DMS 273 (cell line): ENCODE data around the gene POLR2F.
A peak's percentile ranks its signal among the peaks of the same experiment; 100 is the strongest.
"Not testable (repeated sequence)": the region's sequence is repeated elsewhere in the genome, so short reads cannot be mapped to it uniquely, and the experiment has no call there.

Experiments
- DNase-seq: peaks from one replicate; lab custom pipeline; 2025; ENCODE audit not compliant: unreplicated experiment; lab: John Stamatoyannopoulos, UW

Gene POLR2F

DNA sequence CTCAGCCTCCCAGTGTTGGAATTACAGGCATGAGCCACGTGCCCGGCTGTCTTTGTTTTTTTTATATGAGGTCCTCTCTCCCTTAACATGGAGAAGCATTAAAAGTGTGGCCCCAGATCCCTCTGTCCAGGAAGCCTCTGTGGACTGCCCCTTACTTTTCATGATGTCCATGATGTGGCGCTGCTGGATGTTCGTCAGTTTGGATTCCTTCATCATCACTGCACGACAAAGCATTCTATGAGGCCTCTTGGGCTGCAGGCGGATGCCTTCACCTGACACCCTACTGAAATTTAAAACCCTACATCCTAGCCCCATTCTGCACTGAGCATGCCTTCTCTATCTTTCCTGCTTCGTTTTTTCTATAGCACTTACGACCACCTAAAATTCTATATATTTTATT is 2.2 kb upstream of the POLR2F start:
- peak; percentile 30 for DNase-seq

DNA sequence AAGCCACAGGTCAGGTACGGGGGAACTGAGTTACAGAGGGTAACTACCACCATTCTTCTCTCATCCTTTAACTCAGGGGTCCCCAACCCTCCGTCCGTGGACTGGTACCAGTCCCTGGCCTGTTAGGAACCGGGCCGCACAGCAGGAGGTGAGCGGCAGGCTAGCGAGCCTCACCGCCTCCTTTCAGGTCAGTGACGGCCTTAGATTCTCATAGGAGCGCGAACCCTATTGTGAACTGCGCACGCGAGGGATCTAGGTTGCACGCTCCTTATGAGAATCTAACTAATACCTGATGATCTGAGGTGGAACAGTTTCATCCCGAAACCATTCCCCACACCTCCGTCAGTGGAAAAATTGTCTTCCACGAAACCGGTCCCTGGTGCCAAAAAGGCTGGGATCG is 870 bp upstream of the POLR2F start:
- not testable (repeated sequence) for DNase-seq

DNA sequence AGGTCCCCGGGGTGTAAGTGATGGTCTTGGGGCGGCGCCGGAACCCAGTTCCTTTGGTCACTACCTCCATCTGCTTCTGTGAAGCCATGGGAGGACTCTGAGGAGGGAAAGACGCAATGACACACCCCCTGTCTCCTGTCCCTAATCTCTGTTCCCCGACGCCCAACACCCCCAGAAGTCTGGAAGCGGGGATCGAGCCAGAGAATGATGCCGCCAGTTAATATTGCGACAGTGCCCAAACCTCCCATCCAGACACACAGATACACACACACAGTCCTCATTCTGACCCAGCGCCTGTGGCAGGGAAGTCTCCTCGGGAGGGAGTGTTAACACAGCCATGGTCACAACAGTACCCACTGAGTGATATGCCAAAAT is 450 bp upstream of the POLR2F start:
- no peak for DNase-seq

DNA sequence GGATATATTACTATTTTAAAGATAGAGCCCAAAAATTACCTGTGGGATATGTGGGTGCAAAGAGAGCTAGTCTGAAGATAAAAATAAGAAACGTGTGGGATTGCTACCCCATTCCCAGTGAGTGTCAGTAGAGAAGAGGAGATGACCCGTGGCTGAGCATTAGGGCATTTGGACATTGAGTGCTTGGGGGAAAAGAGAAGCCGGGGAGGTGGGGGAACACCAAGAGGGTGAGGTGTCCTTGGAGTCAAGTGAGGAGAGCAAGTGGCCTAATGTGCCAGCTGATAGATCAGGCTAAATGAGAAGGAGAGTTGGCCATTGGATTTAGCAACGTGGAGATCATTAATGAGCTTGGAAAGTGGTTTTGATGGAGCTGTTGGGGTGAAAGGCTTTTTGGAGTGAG is 1.2 kb downstream of the POLR2F start:
- DNase-seq = no peak

DNA sequence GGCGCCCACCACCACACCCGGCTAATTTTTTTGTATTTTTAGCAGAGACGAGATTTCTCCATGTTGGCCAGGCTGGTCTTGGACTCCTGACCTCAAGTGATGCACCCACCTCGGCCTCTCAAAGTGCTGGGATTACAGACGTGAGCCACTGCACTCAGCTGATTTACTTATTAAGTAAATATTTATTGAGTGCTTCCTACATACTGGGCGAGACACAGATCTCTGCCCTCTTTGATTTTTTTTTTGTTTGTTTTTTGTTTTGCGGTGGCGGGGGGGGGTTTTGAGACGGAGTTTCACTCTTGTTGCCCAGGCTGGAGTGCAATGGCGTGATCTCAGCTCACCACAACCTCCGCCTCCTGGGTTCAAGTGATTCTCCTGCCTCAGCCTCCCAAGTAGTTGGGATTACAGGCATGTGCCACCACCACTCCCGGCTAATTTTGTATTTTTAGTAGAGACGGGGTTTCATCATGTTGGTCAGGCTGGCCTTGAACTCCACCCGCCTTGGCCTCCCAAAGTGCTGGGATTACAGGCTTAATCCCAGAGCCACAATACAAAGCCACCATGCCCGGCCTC is 2.4 kb downstream of the POLR2F start:
- DNase-seq = not testable (repeated sequence)

DNA sequence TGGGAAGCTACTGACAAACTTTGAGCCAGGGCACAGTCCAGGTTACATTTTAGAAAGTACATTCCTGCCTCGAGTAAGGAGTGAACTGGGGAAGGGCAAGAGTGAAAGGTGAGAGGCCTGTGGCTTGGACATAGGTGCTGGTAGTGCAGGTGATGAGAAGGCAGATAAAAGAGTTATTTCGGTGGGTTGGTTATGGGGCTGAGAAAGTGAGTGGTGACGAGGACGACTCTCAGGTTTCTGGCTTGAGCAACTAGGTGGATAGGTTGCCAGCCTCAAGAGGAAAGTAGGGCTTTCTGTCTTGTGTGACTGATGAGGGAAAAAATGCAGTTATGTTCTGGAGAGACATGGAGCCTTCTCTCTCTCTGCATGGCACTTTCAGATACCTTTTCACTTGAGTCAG is 3.7 kb downstream of the POLR2F start:
- DNase-seq = no peak

DNA sequence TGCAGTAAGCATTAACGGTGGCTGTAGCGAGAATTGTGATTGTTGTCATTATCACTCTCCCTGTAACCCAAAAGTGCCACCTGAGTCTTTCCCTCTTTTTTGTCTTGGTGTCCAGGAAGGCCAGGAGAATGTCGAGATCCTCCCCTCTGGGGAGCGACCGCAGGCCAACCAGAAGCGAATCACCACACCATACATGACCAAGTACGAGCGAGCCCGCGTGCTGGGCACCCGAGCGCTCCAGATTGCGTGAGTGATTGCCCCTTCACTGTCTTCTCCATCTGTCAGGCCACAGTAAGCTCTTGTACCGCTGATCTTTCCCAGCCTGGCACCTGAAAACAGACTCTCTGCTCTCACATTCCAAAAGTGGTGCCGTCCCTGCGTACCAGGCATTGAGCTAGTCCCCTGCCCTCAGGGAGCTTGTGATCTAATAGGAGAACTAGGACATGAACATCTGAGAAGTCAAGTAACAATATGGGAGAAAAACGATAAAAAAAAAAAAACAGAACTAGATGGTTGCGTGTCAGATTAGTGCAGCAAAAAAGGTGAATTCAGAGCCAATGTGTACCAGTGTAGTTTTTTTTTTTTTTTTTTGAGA is 5.8 kb downstream of the POLR2F start:
- no peak for DNase-seq

DNA sequence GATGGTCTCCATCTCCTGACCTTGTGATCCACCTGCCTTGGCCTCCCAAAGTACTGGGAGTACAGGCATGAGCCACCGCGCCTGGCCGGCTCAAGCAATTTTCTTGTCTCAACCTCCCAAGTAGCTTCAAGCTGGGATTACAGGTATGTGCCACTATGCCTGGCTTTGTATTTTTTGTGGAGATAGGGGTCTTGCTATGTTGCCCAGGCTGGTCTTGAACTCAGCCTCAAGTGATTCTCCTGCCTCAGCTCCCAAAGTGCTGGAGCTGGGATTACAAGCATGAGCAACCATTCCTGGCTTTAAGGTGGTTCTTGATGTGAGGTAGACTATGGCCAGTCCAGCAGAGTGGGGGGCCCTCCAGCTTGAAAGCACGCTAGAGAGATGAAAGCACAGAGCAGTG is 7.6 kb downstream of the POLR2F start:
- no peak for DNase-seq

DNA sequence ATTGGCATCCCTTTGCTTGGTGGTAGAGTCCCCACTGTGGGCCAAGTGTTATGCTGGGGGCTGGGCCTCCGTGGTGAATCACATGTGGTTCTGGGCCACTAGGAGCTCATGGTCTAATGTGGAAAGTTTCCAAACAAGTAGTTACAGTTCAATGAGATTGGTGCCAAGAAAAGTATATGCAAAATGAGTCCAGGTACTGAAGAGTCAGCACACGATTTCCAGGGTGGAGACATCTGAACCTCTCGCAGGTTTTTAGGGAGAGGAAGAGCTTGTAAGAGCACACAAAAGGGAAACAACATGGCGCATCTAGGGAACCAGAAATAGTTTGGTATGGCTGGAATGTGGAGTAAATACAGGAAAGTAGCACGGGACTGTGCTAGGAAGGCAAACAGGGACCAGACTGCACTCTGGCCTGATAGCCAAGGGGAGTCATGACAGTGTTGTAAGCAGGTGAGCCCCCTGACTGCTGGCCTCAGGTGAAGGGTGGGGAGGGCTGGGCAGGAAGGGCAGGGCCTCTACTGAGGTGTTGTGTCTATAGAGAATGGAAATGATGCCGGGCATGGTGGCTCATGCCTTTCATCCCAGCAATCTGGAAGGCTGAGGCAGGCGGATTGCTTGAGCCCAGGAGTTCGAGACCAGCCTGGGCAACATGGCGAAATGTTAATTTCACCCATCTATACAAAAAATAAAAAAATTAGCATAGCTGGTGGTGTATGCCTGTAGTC is 12.6 kb downstream of the POLR2F start:
- no peak for DNase-seq

DNA sequence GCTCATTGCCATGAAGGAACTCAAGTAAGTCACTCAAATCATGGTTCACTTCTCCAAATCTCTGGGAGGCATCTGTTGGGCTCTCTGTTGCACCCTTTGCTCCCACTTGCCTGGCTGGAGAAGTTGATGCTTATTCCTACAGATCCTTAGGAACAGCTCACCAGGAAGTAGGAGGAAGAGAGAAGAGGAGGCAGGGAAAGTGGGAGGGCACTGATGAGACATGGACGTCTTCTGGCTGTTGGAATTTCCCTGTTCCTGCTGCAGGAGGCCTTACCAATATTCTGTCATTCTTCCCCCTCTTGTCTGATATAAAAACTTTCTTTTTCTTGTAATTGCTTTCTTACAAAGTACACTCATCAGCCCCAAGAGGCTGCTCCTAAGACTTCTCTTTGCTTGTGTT is 13.6 kb downstream of the POLR2F start:
- DNase-seq = no peak

DNA sequence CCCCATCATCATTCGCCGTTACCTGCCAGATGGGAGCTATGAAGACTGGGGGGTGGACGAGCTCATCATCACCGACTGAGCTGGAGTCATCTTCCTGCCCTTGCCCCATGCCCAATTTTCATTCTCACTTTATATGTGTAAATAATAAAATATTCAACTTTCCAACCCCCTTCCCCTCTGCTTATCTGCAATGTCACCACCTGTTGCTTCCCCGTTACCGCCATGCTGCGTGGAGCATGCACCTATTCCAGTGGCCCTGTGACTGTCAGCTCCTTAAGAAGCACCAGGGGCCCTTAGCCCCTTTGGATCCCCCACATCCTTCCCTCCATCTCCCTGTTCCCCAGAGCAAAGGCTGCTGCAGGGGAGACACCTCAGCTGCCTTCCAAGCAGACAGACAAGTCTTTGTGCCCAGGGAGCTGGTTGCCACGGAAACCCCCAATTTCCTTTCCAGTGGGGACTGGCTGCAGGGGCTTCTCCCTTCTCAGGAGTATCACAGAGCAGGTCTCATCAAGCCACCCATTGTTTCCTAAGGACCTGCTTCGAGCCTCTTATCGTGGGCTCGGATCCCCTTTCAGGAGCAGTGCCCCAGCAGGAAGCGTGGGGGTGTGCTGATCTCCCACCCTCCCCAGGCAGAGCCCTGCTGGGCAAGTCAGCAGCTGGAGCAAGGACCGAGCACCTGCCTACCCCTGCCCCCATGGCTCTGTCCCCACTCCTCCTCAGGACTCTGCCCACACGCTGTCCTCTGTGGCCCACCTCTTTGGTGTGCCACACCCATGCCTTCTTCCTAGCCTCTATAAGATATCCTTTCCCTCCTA is 14.3 kb downstream of the POLR2F start:
- no peak for DNase-seq

DNA sequence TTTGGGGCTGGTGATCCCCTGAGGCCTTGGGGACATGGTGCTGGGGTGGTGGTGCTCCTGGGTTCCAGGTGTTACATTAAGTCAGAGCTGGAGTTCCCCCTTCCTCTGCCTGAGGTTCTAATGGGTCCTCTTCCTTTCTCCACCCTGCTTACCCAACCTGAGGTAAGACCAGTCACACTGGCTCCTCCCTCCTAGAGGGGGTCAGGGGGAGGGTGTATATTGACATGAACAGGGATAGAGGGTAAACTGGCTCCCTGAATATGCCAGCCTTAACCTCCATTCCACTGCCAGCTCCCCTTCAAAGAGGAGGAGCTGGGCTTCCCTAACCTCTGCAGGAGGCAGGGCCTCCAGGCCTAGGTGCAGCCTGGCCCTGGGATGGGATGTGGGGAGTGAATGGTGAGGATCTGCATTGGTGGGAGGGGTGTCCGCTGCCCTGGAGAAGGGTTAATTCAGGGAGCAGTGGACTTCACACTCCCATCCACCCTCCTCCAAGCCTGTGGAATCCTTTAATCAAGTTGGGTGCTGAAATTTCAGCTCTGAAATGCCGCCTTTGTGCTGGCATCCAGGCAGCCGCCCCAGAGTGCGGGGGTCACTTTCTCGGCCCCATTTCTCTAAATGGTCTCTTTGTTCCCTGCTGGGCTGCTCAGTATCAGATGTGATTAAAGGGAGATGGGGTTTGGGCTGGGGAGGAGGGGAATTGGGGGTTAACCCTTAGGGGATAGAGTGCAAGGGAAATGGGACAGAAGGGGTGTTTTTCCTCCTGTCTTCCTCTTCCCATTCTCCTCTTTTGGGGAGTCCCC is 15.2 kb downstream of the POLR2F start:
- DNase-seq = no peak

DNA sequence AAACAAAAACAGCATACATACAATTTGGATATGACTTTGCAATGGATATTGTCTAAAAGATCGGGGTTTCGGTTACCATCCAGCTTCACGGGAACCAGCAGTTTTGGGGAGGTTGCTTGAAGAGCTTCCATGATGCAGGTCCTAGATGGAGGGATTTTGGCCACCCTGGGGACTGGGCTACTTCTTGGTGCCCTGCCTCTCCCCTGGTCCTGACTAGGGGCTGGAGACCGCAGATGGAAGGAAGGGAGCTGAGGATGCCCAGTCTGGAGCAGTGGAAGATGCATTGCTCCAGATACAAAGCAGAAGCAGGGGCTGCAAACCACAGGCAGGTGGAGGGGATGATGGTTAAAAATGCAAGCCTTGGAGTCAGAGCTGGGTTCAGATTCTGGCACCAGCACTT is 17.4 kb downstream of the POLR2F start:
- DNase-seq = no peak

DNA sequence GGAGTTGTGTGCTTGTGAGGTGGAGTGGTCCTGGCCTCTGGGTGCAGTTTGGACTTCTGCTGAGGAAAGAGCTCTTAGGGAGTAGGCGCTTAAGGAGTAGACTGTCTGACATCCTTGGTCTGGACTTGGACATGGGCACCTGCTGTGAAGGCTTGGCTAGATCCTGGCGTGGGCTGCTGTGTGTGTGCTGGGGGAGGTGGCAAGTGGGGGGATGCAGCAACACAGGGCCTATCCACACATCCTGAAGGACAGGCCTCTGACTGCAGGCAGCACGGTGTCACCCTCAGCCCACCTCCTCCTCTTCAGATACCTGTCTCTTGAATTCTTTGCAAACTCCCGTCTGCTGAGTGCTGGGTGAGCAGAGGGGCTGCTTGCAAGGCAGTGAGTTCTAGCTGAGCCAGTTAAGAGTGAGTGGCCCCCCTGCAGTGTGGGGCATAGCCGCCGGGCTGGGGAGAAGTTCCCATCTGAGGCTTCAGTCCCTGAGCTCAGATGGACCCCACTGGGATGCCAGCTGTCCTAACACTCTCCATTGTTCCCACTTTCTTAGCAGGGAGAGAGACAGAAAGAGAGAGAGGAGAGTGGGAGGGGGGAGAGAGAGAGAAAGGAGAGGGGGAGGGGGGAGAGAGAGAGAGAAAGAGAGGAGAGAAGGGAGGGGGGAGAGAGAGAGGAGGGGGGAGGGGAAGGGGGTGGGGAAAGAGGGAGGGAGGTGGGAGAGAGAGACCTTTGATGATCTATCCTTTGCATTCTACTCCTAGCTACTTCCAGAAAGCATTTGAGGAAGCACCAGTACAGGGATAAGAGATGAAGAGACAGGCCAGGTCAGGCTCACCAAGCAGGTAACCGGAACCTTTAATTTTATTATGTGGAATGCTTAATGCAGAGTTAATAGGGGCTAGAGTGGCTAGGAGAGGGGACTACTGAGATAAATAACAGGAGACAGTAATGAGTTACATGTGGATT is 18.3 kb downstream of the POLR2F start:
- DNase-seq = peak; percentile 24

DNA sequence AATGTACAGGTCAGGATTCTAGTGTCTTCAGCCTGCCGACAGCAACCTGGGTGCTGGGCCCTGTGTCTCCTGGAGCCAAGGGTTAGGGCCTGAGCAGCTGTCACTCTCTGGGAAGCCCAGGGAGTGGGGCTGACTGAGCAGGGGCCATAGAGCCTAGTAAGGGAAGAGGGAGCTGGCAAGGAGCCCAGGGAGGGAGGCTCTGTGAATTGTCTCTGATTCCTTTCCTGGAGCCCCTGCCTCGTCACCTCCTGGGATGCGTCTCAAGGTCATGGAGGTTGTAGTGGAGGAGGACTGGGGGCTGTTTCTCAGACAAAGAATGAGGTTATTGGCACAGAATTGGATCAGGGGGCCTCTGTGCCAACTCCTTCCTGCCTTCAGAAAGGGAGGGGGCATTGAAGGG is 19.0 kb downstream of the POLR2F start:
- peak; percentile 74 for DNase-seq

DNA sequence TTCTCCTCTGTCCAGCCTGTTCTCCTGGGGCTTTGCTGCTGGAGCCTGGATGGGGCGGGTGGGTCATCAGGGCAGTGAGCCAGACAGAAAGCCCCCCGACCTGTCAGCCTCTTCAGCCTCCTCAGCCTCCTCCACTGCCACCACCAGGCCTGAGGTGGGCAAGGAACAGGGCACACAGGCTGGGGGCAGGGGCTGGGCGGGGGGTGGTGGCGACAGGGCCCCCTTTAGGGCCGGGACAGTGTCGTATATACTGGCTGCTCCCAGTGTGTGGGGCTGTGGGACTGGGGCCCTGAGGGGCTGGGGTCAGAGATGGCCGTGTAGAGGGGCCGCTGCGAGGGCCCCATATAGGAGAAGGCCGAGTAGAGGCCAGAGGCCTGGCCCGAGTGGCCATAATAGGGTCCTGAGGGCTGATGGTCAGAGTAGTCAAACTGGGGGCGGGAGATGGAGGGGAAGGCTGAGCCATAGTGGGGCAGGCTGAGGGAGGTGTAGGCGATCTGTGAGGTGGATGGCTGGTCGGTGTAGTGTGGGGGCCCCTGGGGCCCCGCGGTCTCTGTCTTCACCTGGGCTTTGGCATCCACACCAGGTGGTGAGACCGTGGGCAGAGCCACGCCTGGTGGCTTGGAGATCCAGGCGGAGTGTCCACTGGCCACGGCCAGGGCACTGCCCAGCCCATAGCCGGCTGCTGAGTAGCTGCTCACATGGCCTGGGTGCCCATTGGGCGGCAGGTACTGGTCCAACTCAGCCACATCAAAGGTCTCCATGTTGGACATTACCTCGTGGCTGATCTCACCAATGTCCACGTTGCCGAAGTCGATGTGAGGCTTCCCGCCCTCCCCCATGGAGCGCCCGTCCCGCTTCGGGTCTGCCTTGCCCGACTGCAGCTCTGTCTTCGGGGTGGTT is 20.0 kb downstream of the POLR2F start:
- DNase-seq = no peak

DNA sequence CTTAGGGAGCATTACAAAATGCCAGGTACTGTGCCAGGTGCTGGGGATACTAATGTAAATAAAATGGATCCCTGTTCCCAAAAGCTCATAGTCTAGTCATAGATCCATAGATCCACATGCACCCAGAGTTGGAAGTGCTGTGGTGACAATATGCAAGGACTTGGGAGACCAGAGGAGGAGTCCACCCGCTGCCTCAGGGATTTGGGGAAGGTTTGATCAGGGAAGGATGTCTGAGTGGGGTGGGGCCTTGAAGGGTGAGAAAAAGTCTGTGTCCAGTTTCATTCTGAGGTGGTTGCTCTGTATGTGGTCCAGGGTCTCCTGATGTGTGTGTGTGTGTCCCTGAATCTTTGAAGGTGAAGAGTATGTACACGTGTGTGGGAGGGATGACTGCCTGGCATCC is 21.7 kb downstream of the POLR2F start:
- DNase-seq = no peak

DNA sequence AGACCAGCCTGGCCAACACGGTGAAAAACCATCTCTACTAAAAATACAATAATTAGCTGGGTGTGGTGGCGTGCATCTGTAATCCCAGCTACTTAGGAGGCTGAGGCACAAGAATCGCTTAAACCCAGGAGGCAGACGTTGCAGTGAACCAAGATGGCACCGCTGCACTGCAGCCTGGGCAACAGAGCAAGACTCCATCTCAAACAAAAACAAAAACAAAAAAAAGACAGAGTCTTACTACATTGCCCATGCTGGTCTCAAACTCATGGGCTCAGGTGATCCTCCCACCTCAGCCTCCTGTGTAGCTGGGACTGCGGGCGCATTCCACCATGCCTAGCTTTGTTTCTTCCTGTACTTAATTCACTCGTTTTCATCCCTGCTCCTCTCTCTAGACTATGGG is 22.5 kb downstream of the POLR2F start:
- DNase-seq = not testable (repeated sequence)

DNA sequence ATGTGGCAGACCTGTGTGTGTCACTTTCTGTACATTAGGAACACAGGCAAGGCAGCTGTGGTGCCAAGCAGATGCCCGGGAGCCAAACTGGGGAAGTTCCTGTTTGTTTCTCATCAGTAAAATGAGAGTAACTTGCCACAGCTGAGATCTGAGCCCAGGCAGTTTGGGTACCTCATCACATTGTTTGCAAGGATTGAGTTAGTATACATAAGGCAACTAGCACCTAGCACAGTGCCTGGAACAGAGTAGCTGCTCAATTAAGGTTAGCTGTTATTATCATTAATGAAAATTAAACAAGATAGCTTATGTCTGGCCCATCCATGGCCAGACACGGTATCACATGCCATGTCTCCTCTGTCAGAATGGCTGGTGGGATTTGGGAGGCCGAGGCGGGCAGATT is 23.0 kb downstream of the POLR2F start:
- no peak for DNase-seq
